AG10803 (cell line): ENCODE data around the gene ARIH1.

Experiments used
- DNase-seq: peaks from one replicate; pipeline ENCODE4 v3.0.0; 2010; ENCODE audit warnings: low read depth
- H3K4me3 ChIP-seq: 2 replicates; pipeline ENCODE4 v1.5.1; 2011; ENCODE audit warnings: mild to moderate bottlenecking, low read length, control low read depth
- CTCF ChIP-seq: conservative IDR thresholded peaks from 2 replicates; pipeline ENCODE4 v1.5.1; 2011; ENCODE audit warnings: mild to moderate bottlenecking, low read length, control low read depth, inconsistent platforms

The ARIH1 gene

GRCh38 chr15:72585025-72585424 lies 110.9 kb downstream of the ARIH1 start:
- no peak for TF ChIP-seq CTCF
- H3K4me3 ChIP-seq, result no peak overlapping the region
- DNase-seq, result no peak

DNA sequence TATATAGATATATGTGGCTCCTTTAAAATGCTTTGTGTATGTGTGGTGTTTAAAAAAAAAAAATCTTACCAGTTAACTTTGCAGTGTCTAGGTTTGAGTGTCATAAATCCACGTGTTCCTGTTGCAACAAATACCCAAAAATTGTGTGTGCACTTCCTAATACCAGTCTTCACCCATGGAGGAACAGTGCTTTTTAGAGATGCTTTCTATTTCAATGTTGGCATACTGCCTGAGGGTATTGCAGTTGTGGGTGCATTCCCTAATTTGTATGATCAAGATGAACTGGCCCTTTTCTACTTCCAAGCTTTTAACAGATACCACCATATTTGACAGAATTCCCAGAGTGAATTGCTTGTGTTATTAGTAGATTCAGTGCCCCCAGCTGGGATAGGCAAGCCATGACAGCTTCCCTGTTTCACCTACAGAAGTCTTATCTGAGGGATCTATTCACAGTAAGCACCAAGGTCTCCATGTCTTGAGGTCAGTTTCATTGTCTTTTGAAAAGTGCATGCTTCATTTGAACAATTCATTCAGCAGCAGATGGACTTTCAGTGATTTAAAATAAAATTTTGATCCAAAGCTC lies 111.4 kb downstream of the ARIH1 start:
- no peak overlapping the region for H3K4me3 ChIP-seq
- peak; percentile 43 for TF ChIP-seq CTCF
- DNase-seq, result peak; percentile 24

- H3K4me3 ChIP-seq, result no peak overlapping the region
- DNase-seq, result no peak
- TF ChIP-seq CTCF, result no peak
These were observed 114.0 kb downstream of the ARIH1 start for GRCh38 chr15:72588096-72588495.

DNA sequence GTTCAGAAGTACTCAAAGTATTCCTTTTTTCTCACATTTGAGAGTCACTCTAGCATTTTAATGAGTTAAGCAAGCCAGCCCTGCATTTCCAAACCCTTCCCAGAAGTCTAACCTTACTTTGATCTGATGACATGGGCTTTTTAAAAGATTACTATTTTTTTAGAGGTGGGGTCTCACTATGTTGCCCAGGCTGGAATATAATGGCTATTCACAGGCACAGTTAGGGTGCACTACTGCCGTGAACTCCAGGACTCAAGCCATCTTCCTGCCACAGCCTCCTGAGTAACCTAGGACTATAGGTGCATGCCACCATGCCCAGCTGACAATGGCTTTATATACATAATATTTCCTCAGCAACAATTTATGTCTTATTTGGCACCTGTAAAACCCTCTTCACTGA lies 116.3 kb downstream of the ARIH1 start:
- no peak overlapping the region for H3K4me3 ChIP-seq
- DNase-seq, result no peak
- TF ChIP-seq CTCF, result no peak

GRCh38 chr15:72591361-72591760 lies 117.2 kb downstream of the ARIH1 start:
- DNase-seq, result peak; percentile 54
- no peak for TF ChIP-seq CTCF
- H3K4me3 ChIP-seq, result no peak overlapping the region

GRCh38 chr15:72592097-72592496 lies 118.0 kb downstream of the ARIH1 start:
- no peak for TF ChIP-seq CTCF
- no peak for DNase-seq
- H3K4me3 ChIP-seq, result no peak overlapping the region

- TF ChIP-seq CTCF, result no peak
- no peak for DNase-seq
- no peak overlapping the region for H3K4me3 ChIP-seq
These were observed 118.5 kb downstream of the ARIH1 start for GRCh38 chr15:72592676-72593075.
